Measurements from ENCODE around the gene AVP. TPM values are rescaled to one million over a fixed set of nuclear protein-coding genes. Genes with fewer than 3 reads are reported as not detected.

Gene AVP
- total and polyA plus RNA-seq, 9 of the 15 experiments (the other 6 are each of a cell fraction or from before 2014, with no cell fraction given), result not detected

GRCh38 chr20:3042625-3043024 is 41.9 kb downstream of the AVP start:
- Histone ChIP-seq H3K79me2 (ENCODE audit: control insufficient read depth, insufficient read depth, low read length) (peaks cover 18% of the 10 kb centered on the region), H2AFZ (ENCODE audit: low read depth, low read length) (no peak overlapping the region), H3K4me3 (no peak overlapping the region), H4K20me1 (replicated peaks; ENCODE audit: control insufficient read depth, insufficient read depth, low read length) (no peaks in the 10 kb centered on the region), H3K36me3 (ENCODE audit: control insufficient read depth, insufficient read depth, low read length) (peaks cover 38% of the 10 kb centered on the region; the same call in 2 of the 3 replicates), H3K27ac (ENCODE audit: extremely low read depth, low read depth, low read length) (no peak overlapping the region), H3K4me2 (ENCODE audit: insufficient read depth, low read length) (no peak overlapping the region), H3K27me3 (ENCODE audit: control insufficient read depth in 2 of 2, insufficient read depth in 2 of 2, low read length in 2 of 2) (no peaks in the 10 kb centered on the region), H3K9me1 (ENCODE audit: control insufficient read depth, insufficient read depth, low read length) (no peaks in the 10 kb centered on the region), H3K9me3 (replicated peaks; ENCODE audit: control insufficient read depth, insufficient read depth, low read depth, low read length) (no peaks in the 10 kb centered on the region), H3K4me1 (replicated peaks in 1 of 2; ENCODE audit: control insufficient read depth in 2 of 2, insufficient read depth in 2 of 2, low read length in 2 of 2) (peaks cover 19 to 27% of the 10 kb centered on the region in 2 experiments; a peak in 4 of 5 replicates), H3K9ac (ENCODE audit: insufficient read depth in 1 of 2, low read depth in 2 of 2, low read length in 2 of 2) (no peak overlapping the region)
- CTCF ChIA-PET (ENCODE audit: low intra/inter-chr PET ratio), result interaction anchor here (0.7 kb wide), 1 partner anchor 90 kb away, joined by 4 read pairs; no protein-coding TSS in a partner anchor
- ATAC-seq, result no peak
- BruUV-seq (replicated peaks), result no TSS peak
- intact Hi-C loops (cut with micrococcal nuclease) (no loop called here), in situ Hi-C loops (cut with MboI) (no loop called here)
- no peak for DNase-seq (ENCODE audit: extremely low read depth in 1 of 4, low spot score in 3 of 4)
- no peak for FAIRE-seq
- POLR2A ChIA-PET, result interaction anchor here (0.6 kb wide), 1 partner anchor 359 kb away, joined by 4 read pairs; no protein-coding TSS in a partner anchor
- 82% methylated on average over 4 of the region's 5 CpGs for WGBS (ENCODE audit: insufficient coverage, low coverage, missing lambda C conversion rate)
- TF ChIP-seq RBM22 (IDR thresholded peaks at IDR 0.05; ENCODE audit: low read depth, low read length, poor library complexity, severe bottlenecking) (no peak), LCOR (CRISPR knock-in tag; IDR thresholded peaks at IDR 0.05) (no peak), POLR2H (tag; IDR thresholded peaks at IDR 0.05; ENCODE audit: low read depth) (no peak), MAFK (IDR thresholded peaks at IDR 0.05; ENCODE audit: low read length) (no peak), REST (IDR thresholded peaks at IDR 0.05; ENCODE audit: borderline replicate concordance) (no peak), REST (CRISPR knock-in tag; IDR thresholded peaks at IDR 0.05; ENCODE audit: low read depth) (no peak), ZNF695 (CRISPR knock-in tag; IDR thresholded peaks at IDR 0.05) (no peak), ZNF444 (CRISPR knock-in tag; IDR thresholded peaks at IDR 0.05) (no peak), TRIM24 (IDR thresholded peaks at IDR 0.05) (no peak), ZNF408 (CRISPR knock-in tag; IDR thresholded peaks at IDR 0.05; ENCODE audit: low read depth) (no peak)
- TF ChIP-seq, protein P1, sequence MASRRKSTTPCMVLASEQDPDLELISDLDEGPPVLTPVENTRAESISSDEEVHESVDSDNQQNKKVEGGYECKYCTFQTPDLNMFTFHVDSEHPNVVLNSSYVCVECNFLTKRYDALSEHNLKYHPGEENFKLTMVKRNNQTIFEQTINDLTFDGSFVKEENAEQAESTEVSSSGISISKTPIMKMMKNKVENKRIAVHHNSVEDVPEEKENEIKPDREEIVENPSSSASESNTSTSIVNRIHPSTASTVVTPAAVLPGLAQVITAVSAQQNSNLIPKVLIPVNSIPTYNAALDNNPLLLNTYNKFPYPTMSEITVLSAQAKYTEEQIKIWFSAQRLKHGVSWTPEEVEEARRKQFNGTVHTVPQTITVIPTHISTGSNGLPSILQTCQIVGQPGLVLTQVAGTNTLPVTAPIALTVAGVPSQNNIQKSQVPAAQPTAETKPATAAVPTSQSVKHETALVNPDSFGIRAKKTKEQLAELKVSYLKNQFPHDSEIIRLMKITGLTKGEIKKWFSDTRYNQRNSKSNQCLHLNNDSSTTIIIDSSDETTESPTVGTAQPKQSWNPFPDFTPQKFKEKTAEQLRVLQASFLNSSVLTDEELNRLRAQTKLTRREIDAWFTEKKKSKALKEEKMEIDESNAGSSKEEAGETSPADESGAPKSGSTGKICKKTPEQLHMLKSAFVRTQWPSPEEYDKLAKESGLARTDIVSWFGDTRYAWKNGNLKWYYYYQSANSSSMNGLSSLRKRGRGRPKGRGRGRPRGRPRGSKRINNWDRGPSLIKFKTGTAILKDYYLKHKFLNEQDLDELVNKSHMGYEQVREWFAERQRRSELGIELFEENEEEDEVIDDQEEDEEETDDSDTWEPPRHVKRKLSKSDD (conservative IDR thresholded peaks at IDR 0.05; ENCODE audit: low read length), result no peak

All from K562 (cell line).